TTC549 (cell line): ENCODE results near the gene IKZF2.
"Not testable (repeated sequence)": the region's sequence is repeated elsewhere in the genome, so short reads cannot be mapped to it uniquely, and the experiment has no call there.

ENCODE experiments used
- FAIRE-seq: peaks from 2 replicates; lab custom pipeline; 2012; peaks lifted over from hg19 to GRCh38; lab: Jason Lieb, UNC

Gene IKZF2

DNA sequence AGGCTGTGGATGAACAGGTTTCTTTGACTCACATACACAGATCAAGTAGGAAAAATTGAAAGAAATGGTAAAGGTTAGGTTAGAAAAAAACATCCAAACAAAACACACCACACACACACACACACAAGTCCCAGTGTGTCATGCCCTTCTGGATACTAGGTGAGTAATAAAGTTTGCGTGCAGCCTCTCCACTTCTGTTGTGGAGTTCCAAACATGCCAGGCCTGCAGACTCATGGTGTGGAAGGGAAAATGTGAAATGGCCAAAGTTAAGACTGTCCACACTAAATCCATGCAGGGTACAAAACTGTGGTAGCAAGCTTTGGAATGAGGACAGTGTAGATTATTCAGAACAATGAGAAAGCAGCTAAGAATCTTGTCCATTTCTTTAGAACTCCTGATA lies 114.6 kb downstream of the IKZF2 start:
- FAIRE-seq: no peak

DNA sequence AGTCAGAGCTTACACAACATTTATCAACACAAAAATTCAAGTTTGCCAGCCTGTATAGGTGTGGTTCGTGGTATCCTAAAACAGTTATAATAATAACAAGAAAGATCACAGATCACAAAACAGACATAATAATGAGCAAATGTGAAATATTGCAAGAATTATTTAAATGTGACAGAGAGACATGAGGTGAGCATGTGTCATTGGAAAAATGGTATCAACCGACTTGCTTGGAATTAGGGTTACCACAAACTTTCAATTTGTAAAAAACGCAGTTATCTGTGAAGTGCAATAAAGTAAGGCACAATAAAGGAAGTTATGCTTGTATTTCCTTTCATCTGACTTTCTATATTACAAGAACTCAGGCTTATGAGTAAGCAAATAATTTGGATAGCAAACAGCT lies 116.8 kb downstream of the IKZF2 start:
- no peak for FAIRE-seq

DNA sequence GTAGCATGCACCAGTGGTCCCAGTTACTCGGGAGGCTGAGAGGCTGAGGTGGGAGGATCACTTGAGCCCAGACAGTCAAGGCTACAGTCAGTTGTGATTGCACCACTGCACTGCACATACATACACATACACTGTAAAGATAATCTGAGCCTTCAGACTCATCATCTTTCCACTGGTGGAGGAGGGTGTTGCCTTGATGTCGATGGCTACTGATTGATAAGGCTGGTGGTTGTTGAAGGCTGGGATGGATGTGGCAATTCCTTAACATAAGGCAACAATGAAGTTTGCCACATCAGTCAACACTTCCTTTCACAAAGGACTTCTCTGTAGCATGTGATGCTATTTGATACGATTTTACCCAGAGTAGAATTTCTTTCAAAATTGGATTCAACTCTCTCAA lies 118.8 kb downstream of the IKZF2 start:
- FAIRE-seq: no peak

DNA sequence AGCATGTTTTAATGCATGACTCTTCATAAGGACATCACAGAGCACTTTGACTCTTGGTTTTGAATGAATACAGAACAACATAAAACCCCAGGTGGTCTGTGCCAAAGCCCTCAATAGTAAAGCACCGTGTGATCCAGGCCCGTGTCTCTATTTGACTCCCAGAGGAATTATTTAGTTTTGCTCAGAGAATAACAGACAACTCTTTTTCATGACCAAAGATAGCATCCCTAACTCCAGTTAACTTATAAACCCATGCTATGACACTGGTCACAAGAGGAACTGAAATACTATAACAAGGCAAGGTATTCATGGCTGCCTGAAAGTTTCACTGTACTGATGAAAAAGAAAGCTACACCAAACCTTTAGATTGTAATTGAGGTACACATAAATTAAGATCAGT lies 128.4 kb downstream of the IKZF2 start:
- no peak for FAIRE-seq

DNA sequence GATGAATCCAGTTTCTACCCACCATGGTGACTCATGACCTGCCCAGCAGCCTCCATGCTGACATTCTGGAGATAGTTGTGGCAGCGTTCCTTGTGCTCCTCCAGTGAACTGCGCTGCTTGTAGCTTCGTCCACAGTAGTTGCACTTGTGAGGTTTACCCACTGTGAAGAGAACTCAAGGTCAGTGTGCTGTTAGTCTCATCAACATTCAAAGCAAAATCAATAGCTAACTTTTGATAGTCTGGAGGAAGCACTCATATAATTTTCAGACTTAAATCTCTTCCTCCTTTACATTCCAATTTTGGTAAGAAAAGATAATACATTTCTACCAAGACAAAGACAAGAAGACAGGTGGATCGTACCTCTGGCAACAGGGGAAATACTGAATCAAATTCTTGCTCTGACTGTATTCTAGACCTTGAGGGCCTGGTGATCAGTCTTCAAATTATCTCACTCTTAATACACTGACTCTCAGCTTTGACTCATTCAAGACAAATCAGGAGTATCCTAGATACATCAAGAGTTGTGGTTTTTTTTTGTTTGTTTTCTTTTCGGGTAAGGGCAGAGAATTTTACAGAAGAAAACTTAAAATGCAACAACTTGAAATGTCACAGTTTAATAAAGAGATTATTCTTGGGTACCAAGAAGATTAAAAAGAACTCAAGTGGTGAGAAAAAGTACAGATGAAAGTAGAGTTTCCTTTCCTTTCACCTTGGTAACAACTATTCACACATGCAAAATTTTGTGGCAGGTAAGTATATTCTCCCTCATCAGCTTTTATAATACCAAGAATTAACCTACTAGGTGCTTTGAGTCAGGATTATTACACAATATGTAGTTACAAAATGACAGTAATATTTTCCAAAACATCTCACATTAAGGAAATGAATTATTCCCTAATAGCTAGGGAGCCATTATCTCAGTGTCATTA lies 129.2 kb downstream of the IKZF2 start:
- no peak for FAIRE-seq

DNA sequence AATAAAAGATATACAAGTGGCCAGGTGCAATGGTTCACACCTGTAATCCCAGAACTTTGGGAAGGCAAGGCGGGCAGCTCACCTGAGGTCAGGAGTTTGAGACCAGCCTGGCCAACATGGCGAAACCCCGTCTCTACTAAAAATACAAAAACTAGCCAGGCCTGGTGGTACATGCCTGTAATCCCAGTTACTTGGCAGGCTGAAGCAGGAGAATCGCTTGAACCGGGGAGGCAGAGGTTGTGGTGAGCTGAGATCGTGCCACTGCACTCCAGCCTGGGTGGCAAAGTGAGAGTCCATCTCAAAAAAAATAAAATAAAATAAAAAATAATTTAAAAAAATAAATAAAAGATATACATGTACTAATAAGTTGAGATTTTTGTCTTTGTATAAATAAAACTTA lies 130.5 kb downstream of the IKZF2 start:
- not testable (repeated sequence) for FAIRE-seq

DNA sequence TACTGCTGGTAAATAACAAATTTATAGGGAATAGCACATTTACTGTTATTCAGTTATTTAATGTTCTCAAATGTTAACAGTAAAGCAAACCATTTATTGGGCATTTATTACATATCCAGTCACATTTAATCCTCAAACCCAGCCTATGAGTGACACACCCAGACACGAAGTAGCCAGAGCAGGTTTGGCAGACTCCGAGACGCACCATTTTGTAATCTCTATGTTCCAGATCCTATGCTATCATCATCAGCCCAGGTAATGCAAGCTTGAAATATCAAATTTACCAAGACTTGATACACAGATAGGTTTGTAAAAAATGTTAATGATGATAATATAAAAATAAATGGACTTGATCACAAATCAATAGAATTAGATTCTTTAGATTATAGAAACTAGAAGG lies 131.1 kb downstream of the IKZF2 start:
- FAIRE-seq: no peak

DNA sequence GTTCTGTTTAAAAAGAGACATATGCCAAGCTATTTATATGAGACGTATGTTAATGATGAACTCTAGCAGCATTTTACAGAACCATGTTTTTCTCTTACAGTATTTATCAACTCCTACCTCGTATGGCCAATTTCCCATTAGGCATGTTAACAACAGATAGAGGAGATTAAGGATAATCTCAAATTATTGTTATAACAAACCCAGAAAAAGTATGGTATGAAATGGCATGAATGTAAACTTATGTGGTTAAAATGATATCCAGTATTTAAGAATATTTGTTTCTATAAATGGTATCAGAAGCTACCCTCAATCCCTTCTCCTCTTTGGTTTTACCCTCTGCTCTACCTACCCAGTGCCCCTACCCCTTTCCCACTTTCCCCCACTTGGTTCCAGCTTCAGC lies 132.0 kb downstream of the IKZF2 start:
- no peak for FAIRE-seq

DNA sequence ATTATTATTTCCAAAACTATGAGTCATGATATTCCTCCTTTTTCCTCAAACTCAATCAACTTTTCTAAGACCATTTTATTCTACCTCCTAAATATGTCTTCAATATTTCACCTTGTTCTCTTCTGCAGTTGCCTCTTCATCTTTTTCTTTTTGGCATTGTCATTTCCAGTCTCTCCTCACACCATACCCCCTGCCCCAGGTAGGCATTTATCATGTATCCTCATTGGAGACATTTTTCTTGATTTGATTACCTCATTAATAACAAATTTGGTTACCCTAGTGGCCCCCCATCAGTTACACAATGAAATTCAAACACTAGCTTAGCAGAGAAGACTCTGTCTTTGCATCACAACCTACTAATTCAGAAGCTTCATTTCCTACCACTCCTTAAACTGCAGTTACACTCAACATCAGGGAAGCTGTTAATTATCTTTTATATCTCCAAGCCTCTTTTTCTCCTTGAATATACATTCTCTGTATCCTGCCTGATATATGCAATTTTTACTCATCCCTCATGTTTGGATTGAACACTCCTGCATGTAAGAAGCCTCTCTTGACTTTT lies 133.0 kb downstream of the IKZF2 start:
- FAIRE-seq: no peak

DNA sequence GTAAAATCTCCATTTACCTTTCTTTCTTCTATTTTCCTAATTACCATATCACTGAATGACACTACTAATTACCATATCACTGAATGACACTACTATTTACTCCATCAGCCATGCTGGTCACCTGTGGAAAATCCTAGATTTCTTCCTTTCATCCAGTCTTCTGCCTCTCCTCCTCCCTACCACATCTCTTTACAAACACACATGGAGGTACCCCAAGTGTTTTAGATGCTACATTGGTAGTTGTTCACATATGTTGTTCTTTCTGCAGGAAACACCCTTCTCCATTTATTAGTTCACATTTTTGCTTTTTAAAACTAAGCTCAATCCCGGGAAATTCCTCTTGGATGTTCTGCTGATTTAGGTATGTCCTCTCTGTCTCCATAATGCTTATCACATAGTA lies 134.0 kb downstream of the IKZF2 start:
- no peak for FAIRE-seq

DNA sequence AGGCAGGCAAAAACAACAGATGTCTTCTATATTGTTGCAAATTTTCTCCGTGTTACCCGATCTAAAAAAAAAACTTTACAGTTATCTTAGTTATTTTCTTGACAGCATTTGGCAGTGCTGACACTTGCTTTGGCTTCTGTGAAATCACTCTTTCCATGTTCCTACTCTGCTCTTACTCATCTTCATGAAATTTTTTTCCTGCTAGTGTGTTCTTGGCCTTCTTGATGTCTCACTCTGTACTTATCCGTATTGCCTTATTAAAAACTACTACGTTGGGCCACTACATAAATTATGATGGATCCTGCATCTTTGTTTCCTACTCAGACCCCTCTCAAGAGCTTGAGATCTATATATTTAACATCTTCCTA lies 134.4 kb downstream of the IKZF2 start:
- no peak for FAIRE-seq

DNA sequence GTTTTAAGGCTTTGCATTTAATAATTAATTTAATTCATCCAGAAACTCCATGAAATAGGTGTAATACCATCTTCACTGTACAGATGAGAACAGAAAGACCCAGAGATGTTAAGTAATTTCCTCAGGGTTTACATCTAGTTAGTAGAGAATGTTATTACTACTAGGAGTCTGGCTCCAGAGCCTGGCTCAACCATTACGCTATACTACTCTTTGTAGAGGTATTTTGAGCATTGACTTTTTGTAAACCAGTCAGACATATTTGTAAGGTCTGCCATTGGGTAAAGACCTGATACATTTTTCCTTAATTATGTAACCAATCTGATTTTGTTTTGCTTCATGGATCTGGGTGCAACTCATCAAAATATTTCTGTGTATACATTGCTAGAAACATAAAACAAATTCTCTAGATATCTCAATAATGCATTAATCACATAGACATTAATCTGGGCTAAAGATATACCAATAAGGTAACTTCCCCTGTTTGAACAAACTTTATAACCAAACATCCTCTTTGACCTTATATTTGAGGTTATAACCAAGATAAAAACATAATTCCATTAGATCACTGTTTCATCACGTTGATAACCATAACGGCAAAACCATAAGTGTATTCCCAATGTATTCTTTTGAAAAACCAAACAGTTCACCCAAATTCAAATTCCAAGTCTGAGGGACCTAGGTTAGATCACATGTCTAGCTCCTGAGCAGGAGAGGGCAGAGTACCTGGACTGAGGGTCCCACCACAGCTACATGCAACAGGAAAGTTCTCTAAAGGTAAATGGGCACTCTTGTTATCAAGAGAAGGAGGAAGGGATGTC lies 135.0 kb downstream of the IKZF2 start:
- no peak for FAIRE-seq

DNA sequence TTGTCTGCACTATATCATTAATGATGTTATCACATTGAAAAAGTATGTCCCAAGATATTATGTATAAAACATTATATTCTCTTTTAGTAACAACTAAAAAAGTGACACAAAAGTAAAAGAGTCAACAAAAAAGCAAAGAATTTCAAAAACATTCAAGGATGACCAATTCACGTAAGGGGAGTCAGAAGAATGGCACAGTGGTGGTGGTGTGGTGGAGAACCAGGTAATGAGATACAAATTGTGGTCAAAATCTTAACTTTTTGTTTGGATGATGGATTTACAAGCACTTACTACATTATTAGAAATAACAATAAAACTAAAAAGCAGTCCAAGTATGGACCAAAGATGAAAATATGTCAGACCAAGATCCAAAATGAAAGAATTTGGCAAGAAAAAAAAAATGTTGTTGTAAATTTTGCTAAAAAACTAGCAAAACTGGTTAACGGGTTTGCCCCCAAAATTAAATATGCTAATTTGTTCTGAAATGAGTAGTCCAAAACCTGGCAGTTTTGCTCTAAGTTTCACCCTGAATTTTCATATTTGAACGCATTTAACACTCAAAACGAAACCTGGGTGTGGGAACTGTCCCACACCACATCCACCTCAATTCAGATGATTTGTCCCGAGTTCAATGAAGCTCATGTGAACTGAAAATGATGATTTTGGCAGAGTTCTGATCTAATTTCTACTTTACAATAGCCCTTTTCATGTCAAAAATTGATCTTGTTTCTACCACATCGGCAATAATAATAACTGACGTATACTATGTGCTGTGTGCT lies 135.8 kb downstream of the IKZF2 start:
- FAIRE-seq: no peak

DNA sequence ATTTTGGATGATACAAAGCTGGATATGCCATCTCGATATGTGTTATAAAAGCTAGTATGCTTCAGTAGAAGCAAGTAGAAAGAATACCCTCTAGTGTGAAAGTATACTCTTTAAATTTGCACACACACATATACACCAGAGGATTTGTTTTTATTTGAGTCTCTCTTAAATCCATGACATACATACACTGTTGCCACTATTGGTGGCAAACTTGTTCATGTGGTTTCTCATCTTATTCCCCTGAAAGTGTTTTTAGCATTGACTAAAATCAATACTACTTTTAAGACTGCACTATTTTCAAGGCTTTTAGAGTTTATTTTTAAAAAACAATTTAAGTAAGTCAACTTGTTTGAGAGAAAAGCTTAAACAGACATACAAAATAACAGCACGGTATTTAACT lies 137.4 kb downstream of the IKZF2 start:
- FAIRE-seq: no peak

DNA sequence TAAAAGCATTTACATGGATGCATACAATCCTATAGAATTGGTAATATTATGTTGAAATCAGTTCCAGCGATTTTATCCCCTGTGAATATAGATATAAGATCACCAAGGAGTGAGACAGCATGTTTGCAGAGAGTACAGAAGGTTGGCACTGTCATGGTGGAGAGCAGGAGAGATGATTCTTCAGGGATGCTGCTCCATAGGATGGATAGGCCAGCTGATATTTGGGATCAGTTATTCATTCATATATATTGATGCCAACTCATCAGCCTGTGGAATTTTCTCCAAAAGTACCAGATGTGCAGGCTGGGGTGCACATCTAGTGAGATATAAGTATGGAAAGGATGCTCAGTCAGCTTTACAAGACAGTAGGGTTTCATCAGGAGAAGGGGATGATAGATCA lies 139.9 kb downstream of the IKZF2 start:
- no peak for FAIRE-seq

DNA sequence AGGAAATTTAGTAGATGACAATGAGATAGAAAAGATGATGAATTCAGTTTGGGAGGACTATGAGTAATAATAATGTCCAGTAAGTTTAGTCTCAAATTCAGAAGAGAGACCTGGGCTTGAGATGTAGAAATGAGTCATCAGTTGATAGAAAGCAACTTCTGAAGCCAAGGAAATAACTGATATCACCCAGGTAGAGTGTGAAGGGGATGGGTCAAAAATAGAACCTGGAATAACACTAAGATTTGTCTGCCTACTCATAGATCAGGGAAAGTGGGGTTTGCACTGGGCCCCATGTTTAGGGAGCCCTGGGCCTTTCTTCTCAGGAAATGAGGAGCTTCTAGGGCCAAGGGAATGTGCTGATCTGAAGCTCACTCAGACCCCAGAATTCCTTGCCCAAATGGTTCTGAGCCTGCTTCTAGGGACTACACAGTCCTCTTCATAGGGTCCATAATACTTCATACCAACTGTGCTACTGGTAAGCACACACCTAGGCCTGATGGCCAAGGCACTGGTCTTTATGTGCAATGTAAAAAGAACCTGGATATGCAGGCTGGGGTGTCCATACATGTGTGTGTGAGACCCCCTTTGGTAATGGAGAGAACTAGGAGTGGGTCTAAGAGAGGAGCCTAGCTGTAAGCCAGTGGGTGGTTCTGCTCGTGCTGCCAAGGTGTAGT lies 141.2 kb downstream of the IKZF2 start:
- no peak for FAIRE-seq

DNA sequence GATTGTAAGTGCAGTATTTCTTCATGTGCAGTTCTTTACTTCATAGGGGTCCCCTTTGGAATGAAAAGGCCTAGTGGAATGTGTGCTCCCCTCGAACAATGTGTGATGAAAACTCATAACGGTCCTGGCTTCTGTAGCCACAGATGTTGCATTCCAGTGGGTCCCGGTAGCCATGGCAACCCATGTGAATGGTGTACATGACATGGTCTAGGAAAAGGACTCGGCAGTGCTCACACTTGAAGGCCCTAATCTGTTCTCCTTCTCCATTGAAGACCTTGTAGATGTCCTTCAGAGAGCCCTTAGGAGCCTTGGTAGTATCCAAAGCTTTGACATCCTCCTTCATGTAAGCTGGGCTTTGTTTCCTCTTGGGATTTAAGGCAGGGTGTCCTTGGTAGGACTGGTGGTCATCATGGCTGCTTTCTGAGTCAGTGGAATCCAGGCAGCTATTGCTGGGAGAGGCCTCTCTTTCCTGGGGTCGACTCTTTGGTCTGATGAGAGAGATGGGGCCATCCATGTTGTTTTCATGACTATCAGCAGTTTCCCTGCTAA lies 144.0 kb downstream of the IKZF2 start:
- FAIRE-seq: no peak

DNA sequence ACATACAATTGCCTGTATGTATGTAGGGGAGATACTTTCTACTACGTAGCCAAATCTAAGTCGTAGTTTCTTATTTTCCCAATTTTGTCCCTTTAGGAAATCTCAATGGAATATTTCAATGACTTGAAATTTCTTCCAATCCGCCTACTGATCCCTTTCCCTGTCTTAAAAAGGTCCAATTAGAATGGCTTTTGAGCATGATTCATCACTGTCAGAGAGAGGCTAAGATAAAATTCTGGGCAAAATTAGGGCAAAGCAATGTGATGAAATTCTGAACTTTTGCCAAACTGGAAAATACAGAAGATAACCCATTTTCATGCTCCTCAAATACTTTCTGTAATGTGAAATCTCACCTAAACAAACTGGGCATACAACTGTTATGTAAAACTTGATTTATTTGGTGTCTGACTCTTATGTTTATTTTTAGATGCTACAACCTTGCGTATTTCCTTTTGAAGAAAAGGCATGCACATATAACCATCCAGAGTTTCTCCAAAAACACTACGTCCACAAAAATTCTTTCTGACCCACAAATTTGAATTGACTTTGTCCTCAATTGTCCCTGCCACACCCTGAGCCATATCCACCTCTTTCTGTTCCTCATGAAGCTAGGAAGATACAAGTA lies 147.1 kb downstream of the IKZF2 start:
- no peak for FAIRE-seq

DNA sequence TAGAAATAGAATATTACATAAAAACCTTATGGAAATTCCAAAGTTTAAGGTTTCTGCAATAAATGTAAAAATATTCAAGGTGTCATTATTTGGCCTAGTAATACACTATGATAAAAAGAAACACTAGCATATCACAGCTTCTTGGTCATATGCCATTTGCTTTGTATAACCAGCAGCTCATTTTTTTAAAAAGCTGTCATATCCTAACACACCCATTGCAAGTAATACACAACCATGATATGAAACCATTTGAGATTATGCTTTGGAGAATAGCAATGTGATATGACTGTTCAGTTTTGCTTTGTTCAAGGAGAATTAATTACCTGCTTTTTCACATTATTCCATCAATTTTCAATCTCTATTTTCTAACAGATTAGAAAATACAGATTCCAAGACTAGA lies 149.0 kb downstream of the IKZF2 start:
- FAIRE-seq: no peak

DNA sequence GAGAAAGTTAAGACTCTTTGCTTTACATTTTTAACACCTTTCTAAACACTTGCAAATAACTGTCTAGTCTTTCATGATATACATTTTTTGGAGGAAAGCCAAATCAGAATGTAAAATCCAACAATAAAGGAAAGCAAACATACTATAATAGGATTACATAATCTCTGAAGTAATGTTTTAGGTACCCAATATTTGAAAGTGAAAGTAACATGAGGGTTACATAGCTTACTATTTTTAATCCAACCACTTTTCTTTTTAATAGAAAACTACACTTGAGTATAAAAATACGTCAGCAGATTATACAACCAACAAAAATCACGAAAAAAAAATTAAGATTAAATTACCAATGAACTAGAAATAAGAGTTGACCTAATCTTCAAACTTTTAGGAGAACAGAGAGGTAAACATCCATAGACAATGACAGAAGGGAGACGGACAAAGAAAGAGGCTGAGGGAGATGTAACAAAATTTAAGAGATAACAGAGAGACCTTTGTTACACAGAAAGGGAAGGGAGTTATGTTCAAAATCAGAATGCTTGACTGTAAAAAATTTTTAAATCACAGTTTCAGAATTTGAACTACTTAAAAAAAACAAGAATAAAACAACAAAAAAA lies 150.0 kb downstream of the IKZF2 start:
- no peak for FAIRE-seq
